GM21515 (cell line): ENCODE data around the gene L3MBTL4.
"Not testable (repeated sequence)": the region's sequence is repeated elsewhere in the genome, so short reads cannot be mapped to it uniquely, and the experiment has no call there.

Experiments
- ATAC-seq: cut with Tn5 transposase; IDR thresholded peaks from one replicate; pipeline ENCODE4 v1.9.1; 2021; ENCODE audit not compliant: unreplicated experiment

Gene L3MBTL4

GRCh38 chr18:6315517-6316331 is 99.0 kb downstream of the L3MBTL4 start:
- no peak for ATAC-seq

GRCh38 chr18:6313415-6313814 is 101.3 kb downstream of the L3MBTL4 start:
- ATAC-seq: no peak

- no peak for ATAC-seq
Observed at GRCh38 chr18:6311456-6312215, 103.1 kb downstream of the L3MBTL4 start.

- no peak for ATAC-seq
Observed at GRCh38 chr18:6310714-6311113, 104.0 kb downstream of the L3MBTL4 start.

- ATAC-seq: no peak
Observed at GRCh38 chr18:6297875-6298274, 116.8 kb downstream of the L3MBTL4 start.

GRCh38 chr18:6294148-6294784 is 120.4 kb downstream of the L3MBTL4 start:
- ATAC-seq: no peak

- ATAC-seq: no peak
Observed at GRCh38 chr18:6289843-6290242, 124.9 kb downstream of the L3MBTL4 start.

- no peak for ATAC-seq
Observed at GRCh38 chr18:6286585-6286984, 128.1 kb downstream of the L3MBTL4 start.

GRCh38 chr18:6284761-6285160 is 129.9 kb downstream of the L3MBTL4 start:
- ATAC-seq: no peak

GRCh38 chr18:6284300-6284699 is 130.4 kb downstream of the L3MBTL4 start:
- ATAC-seq: no peak

GRCh38 chr18:6281874-6282273 is 132.8 kb downstream of the L3MBTL4 start:
- no peak for ATAC-seq

- ATAC-seq: no peak
Observed at GRCh38 chr18:6280211-6280743, 134.4 kb downstream of the L3MBTL4 start.

GRCh38 chr18:6279308-6279707 is 135.4 kb downstream of the L3MBTL4 start:
- ATAC-seq: no peak

GRCh38 chr18:6273423-6273822 is 141.3 kb downstream of the L3MBTL4 start:
- no peak for ATAC-seq

- ATAC-seq: not testable (repeated sequence)
Observed at GRCh38 chr18:6272144-6272543, 142.6 kb downstream of the L3MBTL4 start.

- ATAC-seq: no peak
Observed at GRCh38 chr18:6271585-6271984, 143.1 kb downstream of the L3MBTL4 start.

GRCh38 chr18:6270771-6271216 is 143.9 kb downstream of the L3MBTL4 start:
- ATAC-seq: peak; percentile 82

- no peak for ATAC-seq
Observed at GRCh38 chr18:6269660-6270332, 144.9 kb downstream of the L3MBTL4 start.

GRCh38 chr18:6266212-6266611 is 148.5 kb downstream of the L3MBTL4 start:
- ATAC-seq: no peak

- no peak for ATAC-seq
Observed at GRCh38 chr18:6261938-6262337, 152.8 kb downstream of the L3MBTL4 start.

GRCh38 chr18:6259324-6259723 is 155.4 kb downstream of the L3MBTL4 start:
- ATAC-seq: not testable (repeated sequence)
